DMS53 treated with DMSO at 0.1 percent for 48 hours (cell line): ENCODE measurements around the gene SSH2.
A peak's percentile ranks its signal among the peaks of the same experiment; 100 is the strongest.

Experiments used
- DNase-seq: peaks from one replicate; lab custom pipeline; 2025; ENCODE audit not compliant: unreplicated experiment; lab: John Stamatoyannopoulos, UW

SSH2 gene

GRCh38 chr17:29592850-29593551 lies 337.0 kb downstream of the SSH2 start, which contains the start of gene ANKRD13B:
TSS of gene ANKRD13B (plus strand) at chr17:29593132. CDS start at chr17:29593622, 490 bp downstream.
- DNase-seq = no peak

GRCh38 chr17:29591737-29592608 lies 338.1 kb downstream of the SSH2 start:
- DNase-seq = peak; percentile 81

DNA sequence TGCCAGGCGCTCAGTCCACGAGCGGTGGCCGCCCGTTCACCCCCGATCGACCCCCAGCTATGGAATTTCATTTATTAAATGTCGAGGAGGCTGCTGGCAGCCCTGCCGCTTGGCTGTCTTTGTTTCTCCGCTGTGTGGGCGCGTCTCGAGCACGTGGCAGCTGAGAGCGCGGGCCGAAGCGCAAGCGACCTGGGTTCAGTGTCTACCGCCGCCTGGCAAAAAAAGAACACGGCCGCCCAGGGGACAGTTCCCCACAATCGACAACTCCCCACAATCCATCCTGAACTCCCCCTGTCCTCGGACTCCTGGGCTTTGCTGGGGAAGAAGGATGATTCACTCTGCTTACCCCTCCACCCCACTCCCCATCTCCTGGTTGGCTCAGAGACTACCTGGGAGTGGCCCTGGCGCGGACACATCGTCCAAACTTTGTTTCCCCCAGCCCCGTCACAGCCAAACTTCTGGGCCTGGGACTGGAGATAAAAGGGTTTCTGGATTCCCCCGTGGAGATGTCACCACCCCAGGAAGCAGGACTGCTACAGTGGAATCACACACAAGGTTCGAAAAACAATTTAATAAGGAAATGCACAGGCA lies 338.8 kb downstream of the SSH2 start:
- DNase-seq = peak; percentile 62

DNA sequence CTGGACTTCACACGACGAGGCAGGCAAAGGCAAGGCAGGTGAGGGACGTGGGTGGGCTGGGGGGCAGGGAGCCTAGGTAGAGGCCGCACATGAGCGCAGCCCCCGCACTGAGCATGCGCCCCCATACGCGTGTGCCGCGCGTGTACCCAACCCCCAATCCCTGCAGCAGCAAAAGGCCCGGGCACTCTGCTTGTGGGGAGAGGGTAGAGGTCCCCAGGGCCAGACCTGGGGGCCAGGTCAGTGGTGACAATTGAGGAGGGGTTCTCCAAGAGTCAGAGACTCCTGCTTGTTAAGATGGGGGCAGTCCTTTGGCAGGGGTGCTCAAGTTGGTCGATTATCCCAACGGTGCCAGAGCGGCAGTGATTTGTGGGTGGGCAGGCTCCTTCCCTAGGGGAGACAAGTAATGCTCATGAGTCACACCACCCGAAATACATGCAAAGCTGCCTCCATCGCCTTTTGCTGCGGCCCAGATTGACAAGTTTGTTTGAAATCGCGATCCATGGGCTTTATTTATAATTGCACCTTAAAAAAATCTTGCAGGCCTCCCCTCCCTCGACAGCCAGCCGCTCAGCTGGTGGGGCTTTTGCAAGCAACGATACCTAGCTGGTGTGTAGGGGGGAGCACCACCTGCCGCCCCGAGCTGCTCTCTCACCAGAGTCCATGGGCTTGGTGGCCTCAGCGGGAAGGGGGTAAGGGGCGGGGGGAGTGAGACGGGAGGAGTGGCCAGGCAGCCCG lies 339.4 kb downstream of the SSH2 start:
- no peak for DNase-seq

GRCh38 chr17:29589524-29590410 lies 340.3 kb downstream of the SSH2 start, which contains the start of gene GIT1:
TSS of gene GIT1 (minus strand) at chr17:29589648. CDS start at chr17:29589378, 270 bp downstream.
- DNase-seq = peak; percentile 49

GRCh38 chr17:29588562-29589411 lies 341.2 kb downstream of the SSH2 start:
- DNase-seq = no peak

DNA sequence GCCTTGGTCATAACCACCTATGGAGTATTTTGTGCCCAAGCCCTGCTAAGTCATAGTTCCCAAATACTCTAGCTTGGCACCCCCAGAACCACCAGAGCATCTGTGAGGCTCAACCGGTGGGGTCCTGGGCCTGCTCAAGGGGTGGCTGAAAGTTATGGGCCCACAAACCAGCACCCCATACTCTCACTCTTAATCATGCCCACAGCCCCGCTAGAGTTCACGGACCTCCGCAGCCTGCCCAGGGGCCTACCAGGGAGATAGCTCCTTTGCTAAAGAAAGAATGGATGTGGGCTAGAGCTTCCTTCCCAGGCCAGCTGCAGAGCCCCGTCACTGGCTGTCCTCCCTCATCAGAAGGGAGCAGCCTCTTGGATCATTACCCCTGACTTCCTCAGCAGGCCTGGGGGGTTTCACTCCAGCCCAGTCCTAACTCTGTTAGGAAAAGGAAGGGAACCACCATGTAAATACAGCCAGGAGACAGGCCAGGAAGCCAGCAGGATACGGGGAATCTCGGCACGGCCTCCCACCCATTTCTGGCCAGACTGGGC lies 341.9 kb downstream of the SSH2 start:
- no peak for DNase-seq

- DNase-seq = no peak
These were observed 342.4 kb downstream of the SSH2 start for GRCh38 chr17:29587591-29587990.

DNA sequence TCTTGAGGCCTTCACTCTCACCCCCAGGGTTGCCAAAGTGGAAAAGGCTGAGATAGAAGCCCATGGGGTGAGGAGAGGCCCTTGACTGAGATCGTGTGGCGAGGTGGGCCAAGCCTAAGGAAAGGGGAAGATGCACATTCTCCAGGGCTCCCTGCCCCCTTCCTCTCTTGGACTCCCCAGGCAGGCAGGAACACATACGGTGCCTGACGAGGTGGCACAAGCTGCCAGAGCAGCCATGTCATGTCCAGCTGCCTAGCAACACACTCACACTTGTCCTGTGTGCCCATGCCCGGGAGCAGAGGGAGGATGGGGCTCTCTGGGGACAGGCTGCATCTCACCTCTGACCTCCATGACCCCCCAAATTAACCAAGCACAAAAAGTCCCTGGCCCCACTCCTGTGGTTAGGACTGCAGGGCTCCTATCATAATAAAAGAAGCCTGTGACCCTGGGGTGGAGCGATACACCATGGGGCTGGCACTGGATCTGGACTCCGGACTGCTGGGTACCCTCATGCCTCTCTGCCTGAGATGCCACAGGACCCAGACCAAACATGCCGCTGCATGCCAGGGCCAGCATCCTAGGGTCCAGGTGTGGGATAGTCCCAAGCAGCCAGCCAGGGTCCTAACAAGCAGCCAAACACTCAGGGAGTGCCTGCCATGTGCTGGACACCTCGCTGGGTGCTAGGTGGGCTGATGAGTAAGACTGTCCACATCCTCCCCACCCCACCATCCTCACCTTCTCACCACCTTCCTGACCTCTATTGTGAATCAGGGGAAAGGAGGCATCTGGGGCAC lies 343.2 kb downstream of the SSH2 start:
- DNase-seq = no peak

GRCh38 chr17:29585080-29585751 lies 344.8 kb downstream of the SSH2 start:
- no peak for DNase-seq

GRCh38 chr17:29584452-29585079 lies 345.5 kb downstream of the SSH2 start:
- DNase-seq = no peak

GRCh38 chr17:29583324-29584248 lies 346.4 kb downstream of the SSH2 start:
- no peak for DNase-seq

DNA sequence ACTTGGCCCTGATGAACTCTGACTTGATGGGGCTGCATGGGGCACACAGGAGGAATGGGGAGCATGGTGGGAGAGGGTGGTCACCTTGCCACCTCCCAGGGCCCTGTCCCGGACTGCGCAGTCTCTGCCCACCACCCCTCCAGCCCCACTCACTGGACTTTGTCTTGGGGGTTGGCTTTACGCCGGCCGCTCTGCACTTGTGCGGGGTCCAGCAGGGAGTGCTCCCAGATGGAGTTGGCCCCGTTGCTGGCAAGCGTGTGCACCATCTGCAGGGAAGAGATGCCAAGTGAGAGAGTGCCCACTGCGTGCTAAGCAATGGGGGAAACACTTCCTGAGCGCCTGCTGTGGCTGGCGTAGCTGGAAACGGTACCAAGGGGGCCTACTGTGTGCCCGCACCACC lies 347.3 kb downstream of the SSH2 start:
- DNase-seq = no peak

DNA sequence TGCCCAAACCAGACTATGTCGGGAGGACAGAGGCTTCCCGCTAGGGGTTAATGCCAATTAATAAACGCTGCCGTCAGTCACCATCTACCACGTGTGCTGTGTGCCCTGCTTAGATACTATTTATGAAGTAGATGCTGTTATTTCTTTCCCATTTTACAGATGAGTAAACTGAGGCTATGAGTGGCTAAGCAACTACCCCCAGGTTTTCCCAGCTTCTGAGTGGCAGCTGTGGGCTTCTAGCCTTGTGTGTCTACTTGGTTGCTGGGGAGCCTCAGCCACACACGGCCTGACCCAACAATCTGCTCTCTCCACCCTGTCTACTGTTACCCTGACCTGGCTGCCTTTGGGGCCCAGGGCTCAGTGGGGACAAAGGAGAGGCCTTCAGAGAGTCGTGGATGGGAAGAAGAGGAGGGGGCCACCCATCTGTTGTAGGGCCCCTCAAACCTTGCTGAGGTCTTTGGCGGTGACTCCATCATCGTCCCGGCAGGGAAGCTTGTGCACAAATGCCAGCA lies 347.7 kb downstream of the SSH2 start:
- DNase-seq = no peak

GRCh38 chr17:29581583-29582253 lies 348.3 kb downstream of the SSH2 start:
- DNase-seq = no peak
